Activated T-cell treated with anti-CD3 and anti-CD28 coated beads, Interleukin-2, amount 50 U/mL, for 48 hours (primary cell): ENCODE measurements around the gene TYRP1.

ENCODE experiments used
- DNase-seq, 2 experiments: peaks; one replicate each; pipeline ENCODE4 v3.0.0-alpha.2; 2020

TYRP1 gene

GRCh38 chr9:12737871-12738270 lies 44.7 kb downstream of the TYRP1 start:
- DNase-seq = no peak

- no peak for DNase-seq
These were observed 45.9 kb downstream of the TYRP1 start for GRCh38 chr9:12739014-12739652.

GRCh38 chr9:12740845-12741244 lies 47.7 kb downstream of the TYRP1 start:
- DNase-seq = no peak

- no peak for DNase-seq
These were observed 54.8 kb downstream of the TYRP1 start for GRCh38 chr9:12748016-12748415.

GRCh38 chr9:12748954-12749353 lies 55.8 kb downstream of the TYRP1 start:
- no peak for DNase-seq

GRCh38 chr9:12753931-12754330 lies 60.7 kb downstream of the TYRP1 start:
- no peak for DNase-seq

- no peak for DNase-seq
These were observed 66.6 kb downstream of the TYRP1 start for GRCh38 chr9:12759761-12760160.
